ENCODE measurements around the gene SNAI3. TPM values are rescaled to one million over a fixed set of nuclear protein-coding genes. Genes with fewer than 3 reads are reported as not detected.

The SNAI3 gene
- total RNA-seq, 2 donors from 2014 or later, result 0.77 to 2.1 TPM

DNA sequence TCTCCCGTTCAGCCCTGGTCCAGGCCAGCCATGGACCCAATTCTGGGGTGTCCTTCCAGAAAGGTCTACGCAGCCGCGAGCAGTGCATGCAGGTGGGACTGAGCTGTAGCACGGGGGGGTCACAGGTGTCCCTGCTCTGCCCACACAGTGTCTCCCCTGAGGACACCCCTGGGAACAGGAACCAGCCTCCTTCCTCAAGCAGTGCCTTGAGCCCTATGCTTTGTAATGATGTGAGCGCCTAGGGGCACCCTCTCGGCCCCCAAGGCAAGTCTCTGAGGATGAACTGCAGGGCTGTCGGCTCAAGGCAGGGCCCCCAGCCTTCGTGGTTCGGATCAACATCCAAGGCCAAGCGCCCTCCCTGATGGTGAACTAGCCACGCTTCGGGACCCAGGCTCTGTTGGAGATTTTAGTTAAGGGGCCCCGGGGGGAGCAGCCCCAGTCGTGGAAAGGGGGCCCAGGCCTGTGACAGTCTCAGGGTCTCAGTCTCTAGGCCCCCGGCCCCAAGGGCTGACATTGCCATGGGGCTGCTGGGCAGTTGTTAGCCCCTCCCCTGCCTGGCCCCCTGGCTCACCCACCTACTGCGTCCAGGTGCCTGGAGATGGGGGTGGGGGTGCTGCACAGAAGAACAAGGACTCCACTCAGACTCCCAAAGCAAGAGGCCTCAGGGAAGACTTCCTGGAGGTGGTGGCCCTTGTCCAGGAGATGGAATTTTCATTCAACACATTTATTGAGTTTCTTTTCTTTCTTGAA lies 45.6 kb downstream of the SNAI3 start:
- Histone ChIP-seq H3K9me3 (ENCODE audit: control insufficient read depth, low read length) (no peaks in the 10 kb centered on the region), H3K4me3 (ENCODE audit: low read length) (no peak overlapping the region), H3K27me3 (ENCODE audit: control insufficient read depth, insufficient read depth, low read length, poor library complexity, severe bottlenecking) (peaks cover 5% of the 10 kb centered on the region), H3K9ac (ENCODE audit: extremely low read depth, low read length, poor library complexity, severe bottlenecking) (no peak overlapping the region), H3K4me1 (ENCODE audit: control insufficient read depth, insufficient read depth, low read length) (no peaks in the 10 kb centered on the region), H3K36me3 (ENCODE audit: control insufficient read depth, insufficient read depth, low read length) (peaks cover 3% of the 10 kb centered on the region), H3K27ac (ENCODE audit: low read depth, low read length) (no peak overlapping the region)
- TF ChIP-seq, protein P1, sequence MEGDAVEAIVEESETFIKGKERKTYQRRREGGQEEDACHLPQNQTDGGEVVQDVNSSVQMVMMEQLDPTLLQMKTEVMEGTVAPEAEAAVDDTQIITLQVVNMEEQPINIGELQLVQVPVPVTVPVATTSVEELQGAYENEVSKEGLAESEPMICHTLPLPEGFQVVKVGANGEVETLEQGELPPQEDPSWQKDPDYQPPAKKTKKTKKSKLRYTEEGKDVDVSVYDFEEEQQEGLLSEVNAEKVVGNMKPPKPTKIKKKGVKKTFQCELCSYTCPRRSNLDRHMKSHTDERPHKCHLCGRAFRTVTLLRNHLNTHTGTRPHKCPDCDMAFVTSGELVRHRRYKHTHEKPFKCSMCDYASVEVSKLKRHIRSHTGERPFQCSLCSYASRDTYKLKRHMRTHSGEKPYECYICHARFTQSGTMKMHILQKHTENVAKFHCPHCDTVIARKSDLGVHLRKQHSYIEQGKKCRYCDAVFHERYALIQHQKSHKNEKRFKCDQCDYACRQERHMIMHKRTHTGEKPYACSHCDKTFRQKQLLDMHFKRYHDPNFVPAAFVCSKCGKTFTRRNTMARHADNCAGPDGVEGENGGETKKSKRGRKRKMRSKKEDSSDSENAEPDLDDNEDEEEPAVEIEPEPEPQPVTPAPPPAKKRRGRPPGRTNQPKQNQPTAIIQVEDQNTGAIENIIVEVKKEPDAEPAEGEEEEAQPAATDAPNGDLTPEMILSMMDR (conservative IDR thresholded peaks at IDR 0.05), result no peak
- Mint-ChIP-seq H3K4me1 (no peaks in the 10 kb centered on the region), H3K27me3 (ENCODE audit: insufficient read depth) (peaks cover 23% of the 10 kb centered on the region), H3K9me3 (no peaks in the 10 kb centered on the region), H3K36me3 (ENCODE audit: low read depth) (peaks cover 13% of the 10 kb centered on the region), H3K27ac (no peak overlapping the region), H3K4me3 (no peak overlapping the region)
- WGBS, 2 experiments (ENCODE audit: insufficient coverage in 1 of 2, insufficient read length in 1 of 2), result 92 to 95% methylated on average over 15 to 17 of the region's 17 CpGs
- DNase-seq, result no peak

GRCh38 chr16:88640039-88640495 lies 46.2 kb downstream of the SNAI3 start:
- Histone ChIP-seq H3K27me3 (ENCODE audit: control insufficient read depth, insufficient read depth, low read length, poor library complexity, severe bottlenecking) (peaks cover 11% of the 10 kb centered on the region), H3K4me1 (ENCODE audit: control insufficient read depth, insufficient read depth, low read length) (no peaks in the 10 kb centered on the region), H3K36me3 (ENCODE audit: control insufficient read depth, insufficient read depth, low read length) (peaks cover 3% of the 10 kb centered on the region), H3K27ac (ENCODE audit: low read depth, low read length) (no peak overlapping the region), H3K9me3 (ENCODE audit: control insufficient read depth, low read length) (no peaks in the 10 kb centered on the region), H3K9ac (ENCODE audit: extremely low read depth, low read length, poor library complexity, severe bottlenecking) (no peak overlapping the region), H3K4me3 (ENCODE audit: low read length) (no peak overlapping the region)
- TF ChIP-seq, protein P1 (conservative IDR thresholded peaks at IDR 0.05), result no peak
- Mint-ChIP-seq H3K36me3 (ENCODE audit: low read depth) (peaks cover 9% of the 10 kb centered on the region), H3K27me3 (ENCODE audit: insufficient read depth) (peaks cover 26% of the 10 kb centered on the region), H3K27ac (no peak overlapping the region), H3K9me3 (no peaks in the 10 kb centered on the region), H3K4me3 (no peak overlapping the region), H3K4me1 (no peaks in the 10 kb centered on the region)
- no peak for DNase-seq
- 89 to 100% methylated on average over 2 to 11 of the region's 13 CpGs for WGBS, 2 experiments (ENCODE audit: insufficient coverage in 1 of 2, insufficient read length in 1 of 2)

DNA sequence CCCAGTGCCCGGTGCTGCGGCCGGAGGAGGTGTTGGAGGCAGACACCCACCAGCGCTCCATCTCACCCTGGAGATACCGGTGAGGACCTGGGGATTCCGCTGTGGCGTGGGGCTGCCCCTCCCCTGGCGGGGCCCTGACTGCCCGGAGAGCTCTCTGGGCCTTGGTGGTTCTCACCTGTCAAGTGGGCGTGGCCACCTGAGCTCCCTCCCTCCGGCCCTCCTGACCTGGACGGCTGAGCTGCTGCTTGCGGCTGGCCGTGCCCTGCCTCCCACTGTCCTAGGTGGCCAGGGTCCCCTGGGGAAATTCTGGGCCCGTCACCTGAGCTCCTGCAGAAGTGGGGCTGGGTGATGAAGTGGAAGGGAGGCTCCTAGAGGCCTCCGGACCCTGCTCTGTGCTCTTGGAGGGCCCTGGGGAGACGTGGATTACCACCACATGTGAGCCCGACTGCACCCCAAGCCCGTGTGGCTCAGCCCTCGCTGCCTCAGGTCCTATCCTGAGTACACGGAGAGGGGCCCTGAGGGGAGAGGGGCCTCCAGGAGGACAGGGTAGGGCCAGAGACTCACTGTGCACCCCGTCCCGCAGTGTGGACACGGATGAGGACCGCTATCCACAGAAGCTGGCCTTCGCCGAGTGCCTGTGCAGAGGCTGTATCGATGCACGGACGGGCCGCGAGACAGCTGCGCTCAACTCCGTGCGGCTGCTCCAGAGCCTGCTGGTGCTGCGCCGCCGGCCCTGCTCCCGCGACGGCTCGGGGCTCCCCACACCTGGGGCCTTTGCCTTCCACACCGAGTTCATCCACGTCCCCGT lies 46.9 kb downstream of the SNAI3 start:
- Histone ChIP-seq H3K4me3 (ENCODE audit: low read length) (no peak overlapping the region), H3K36me3 (ENCODE audit: control insufficient read depth, insufficient read depth, low read length) (peaks cover 3% of the 10 kb centered on the region), H3K27ac (ENCODE audit: low read depth, low read length) (no peak overlapping the region), H3K27me3 (ENCODE audit: control insufficient read depth, insufficient read depth, low read length, poor library complexity, severe bottlenecking) (peaks cover 14% of the 10 kb centered on the region), H3K9ac (ENCODE audit: extremely low read depth, low read length, poor library complexity, severe bottlenecking) (no peak overlapping the region), H3K4me1 (ENCODE audit: control insufficient read depth, insufficient read depth, low read length) (no peaks in the 10 kb centered on the region), H3K9me3 (ENCODE audit: control insufficient read depth, low read length) (no peaks in the 10 kb centered on the region)
- peaks cover 5% of the 10 kb centered on the region for H3K36me3 Mint-ChIP-seq (ENCODE audit: low read depth)
- TF ChIP-seq, protein P1 (conservative IDR thresholded peaks at IDR 0.05), result no peak
- H3K4me1 Mint-ChIP-seq, result no peaks in the 10 kb centered on the region
- peaks cover 26% of the 10 kb centered on the region for H3K27me3 Mint-ChIP-seq (ENCODE audit: insufficient read depth)
- no peak overlapping the region for H3K4me3 Mint-ChIP-seq
- WGBS, 2 experiments (ENCODE audit: insufficient coverage in 1 of 2, insufficient read length in 1 of 2), result 84 to 90% methylated on average over 28 to 45 of the region's 45 CpGs
- peak; percentile 94 for DNase-seq
- no peak overlapping the region for H3K27ac Mint-ChIP-seq
- no peaks in the 10 kb centered on the region for H3K9me3 Mint-ChIP-seq
